HG03097 (cell line): Measurements from ENCODE around the gene ITPK1.
"Not testable (repeated sequence)": the region's sequence is repeated elsewhere in the genome, so short reads cannot be mapped to it uniquely, and the experiment has no call there.

Experiments used
- ATAC-seq: cut with Tn5 transposase; IDR thresholded peaks from one replicate; pipeline ENCODE4 v1.9.1; 2021; ENCODE audit not compliant: unreplicated experiment, low FRiP score

Gene ITPK1

GRCh38 chr14:93063393-93063792, 52.3 kb downstream of the ITPK1 start:
- ATAC-seq, result no peak

DNA sequence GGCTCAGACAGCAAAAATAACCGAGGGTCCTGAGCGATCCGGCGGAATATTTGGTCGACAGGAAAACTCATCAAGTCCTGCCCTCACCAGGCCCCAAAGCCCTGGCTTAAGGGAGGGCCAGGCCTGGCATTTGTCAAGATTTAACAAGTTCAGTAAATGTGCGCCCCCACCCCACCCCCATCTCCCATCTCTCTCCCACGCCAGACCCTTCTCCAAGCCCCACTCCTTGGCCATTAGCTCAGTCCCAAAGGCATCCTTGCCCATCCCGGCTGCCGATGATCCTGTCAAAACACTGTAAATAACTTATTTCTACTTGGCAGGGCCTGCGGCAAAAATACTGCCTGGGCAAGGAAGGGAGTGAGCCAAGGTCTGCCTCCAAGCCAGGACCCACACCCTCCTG, 52.8 kb downstream of the ITPK1 start:
- no peak for ATAC-seq

GRCh38 chr14:93062013-93062412, 53.7 kb downstream of the ITPK1 start:
- not testable (repeated sequence) for ATAC-seq

- no peak for ATAC-seq
Measured at GRCh38 chr14:93061380-93062012, 54.2 kb downstream of the ITPK1 start.

DNA sequence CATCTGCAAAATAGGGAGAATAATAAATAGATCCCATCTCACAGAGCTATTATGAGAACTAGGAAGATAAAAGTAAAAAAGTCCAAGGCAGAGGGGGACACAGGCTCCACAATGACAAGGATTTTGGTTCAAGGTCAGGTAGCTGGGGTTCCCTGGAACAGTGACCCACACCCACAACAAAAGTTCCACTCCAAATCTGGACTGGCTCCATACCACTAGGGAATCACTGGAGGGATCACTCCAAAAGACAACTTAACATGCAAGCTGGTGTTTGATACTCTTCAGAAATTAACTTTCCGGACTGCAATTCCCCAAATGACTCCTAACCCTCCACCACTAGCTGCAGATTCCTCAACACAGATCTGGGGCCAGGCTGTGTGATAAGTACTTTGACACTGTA, 54.9 kb downstream of the ITPK1 start:
- ATAC-seq, result no peak

- ATAC-seq, result no peak
Measured at GRCh38 chr14:93059917-93060545, 55.7 kb downstream of the ITPK1 start.

GRCh38 chr14:93059260-93059659, 56.5 kb downstream of the ITPK1 start:
- no peak for ATAC-seq

DNA sequence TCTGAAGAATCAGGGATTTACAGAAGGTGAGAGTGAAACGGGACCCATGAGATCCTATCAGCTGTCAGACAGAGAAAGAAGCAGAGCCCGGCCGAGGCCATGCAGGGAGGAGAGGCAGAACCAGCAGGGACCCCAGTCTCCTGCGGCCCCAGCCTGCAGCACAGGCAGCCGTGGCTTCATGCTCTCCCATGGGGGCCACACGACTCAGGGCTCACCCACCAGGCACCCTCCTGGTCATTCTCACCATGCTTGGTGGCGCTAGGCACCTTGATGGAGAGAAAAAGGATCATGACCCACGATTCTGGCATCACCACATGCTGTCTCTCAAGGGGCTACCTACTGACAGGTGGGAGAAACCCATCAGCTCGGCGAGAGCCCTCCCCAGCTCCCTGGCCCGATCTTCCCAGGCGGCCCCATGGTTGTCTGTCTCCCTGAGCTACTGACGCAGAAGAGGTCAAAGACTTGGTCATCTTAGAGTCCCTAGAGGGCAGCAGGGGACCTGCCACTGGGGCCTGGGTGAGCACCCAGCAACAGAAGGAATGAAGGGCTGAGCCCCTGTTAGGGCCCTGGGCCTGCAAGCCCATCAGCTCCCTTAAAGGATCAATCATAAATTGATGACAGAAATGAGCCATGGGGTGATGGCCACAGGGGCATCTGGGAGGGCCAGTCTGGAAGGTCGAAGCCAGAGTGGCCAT, 58.0 kb downstream of the ITPK1 start:
- no peak for ATAC-seq

DNA sequence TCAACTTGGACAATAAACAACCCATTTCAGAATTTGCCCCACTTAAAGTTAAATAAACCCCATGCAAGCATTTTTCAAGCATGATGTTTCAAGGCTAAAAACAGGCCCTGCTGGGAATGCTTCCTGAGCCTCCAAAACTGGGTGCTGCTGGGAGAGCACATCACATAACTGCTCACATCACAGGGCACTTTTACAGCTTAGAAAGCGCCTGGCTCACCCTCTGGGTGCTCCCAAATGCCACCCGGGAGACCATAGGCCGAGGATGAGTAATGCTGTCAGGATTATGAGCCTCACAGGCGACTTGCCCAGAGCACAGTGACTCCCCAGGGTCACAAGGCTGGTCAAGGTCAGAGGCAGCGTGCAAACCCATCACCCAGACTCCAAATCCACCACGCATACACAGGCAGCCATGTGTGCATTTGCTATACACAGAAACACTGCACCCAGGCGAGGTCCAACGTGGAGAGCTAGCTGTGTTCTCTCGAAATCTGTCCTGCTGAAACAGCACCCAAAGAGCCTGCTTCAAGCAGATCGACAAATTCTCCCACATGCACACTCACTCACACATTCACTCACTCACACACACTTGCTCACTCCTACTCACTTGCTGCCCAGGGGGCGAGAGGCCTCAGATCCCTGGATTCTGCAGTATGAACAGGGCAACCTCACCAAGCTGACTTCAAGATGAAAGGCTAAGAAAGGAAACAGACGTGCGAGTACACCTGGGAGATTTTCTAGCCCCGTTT, 58.7 kb downstream of the ITPK1 start:
- ATAC-seq, result no peak

GRCh38 chr14:93056166-93056839, 59.4 kb downstream of the ITPK1 start:
- no peak for ATAC-seq

DNA sequence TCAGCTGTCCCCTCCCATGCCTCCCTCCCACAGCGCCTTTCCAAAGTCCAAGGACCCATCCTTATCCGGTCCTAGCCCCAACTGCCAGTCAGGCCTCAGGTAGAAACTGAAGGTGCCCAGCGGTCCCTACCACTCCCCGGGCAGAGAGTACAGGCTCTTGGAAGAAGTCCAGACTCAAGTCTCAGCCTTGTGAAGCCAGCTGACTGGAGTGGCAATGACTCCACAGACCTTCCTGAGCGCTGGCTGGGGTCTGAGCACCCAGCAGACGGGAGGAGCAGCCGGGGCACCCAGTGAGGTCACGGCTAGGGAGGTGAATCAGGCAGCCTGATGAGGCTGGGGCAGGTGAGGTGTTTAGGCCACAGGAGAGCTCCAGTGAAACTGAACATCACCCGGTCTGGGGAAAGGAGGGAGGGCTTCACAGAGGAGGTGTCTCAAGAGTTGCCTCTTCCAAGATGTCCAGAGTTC, 60.0 kb downstream of the ITPK1 start:
- ATAC-seq, result no peak

DNA sequence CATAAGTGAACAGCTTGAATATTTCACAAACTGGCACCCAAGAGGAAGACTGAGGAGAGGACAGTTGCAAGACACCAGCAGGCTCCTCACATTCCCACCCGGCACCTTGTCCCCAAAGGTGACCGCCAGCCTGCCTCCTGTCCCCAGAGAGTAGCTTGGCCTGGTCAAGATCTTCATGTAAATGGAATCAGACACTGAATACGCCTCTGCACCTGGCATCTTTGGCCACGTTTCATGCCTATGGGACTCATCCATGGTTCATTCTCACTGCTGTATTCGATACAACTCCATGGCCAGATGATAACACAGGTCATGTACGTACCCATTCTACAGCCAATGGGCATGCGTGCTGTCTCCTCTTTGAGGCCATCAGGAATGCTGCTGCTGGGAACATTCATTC, 60.8 kb downstream of the ITPK1 start:
- no peak for ATAC-seq

- ATAC-seq, result no peak
Measured at GRCh38 chr14:93054006-93054405, 61.7 kb downstream of the ITPK1 start.

DNA sequence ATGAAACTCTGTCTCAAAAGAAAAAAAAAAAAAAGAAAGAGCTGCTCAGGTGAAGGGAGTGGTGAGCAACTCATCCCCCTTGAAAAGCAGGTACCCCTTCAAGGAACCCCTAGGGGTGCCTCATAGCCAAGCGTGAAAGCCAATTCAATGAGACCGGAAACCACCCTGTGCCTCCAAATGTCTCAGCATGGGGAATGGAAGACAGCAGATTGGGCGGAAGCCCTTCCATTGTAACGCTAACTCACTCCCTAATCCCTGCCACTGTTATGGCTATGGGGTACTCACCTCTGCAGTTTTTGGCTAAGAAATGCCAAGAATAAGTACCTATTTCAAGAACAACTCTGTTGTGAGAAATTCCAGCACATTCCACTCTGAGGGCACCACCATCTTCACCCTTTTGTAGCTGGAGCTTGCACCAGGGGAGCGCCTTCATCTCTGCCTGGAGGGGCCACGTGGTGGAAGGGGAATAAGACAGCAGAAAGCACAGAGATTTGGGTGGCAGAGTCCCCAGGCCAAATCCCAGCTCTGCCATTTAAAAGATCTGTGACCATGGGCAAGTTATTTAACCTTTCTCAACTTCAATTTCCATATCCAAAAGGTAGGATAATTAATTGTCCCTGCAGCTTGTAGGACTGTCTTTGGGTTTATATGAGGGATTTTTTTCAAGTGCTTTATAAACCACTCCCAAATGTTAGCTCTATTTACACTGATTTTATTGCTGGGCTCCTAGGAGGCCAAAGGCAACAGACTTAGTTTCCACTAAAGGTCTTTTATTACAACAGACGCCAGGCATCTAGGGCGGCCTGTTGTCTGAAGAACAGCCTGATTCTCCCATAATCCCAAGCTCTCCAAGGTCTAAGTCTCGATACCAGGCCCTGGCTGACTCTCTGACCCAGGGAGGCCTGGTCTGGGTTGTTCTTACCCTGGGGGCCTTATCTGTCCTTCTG, 63.9 kb downstream of the ITPK1 start:
- no peak for ATAC-seq

DNA sequence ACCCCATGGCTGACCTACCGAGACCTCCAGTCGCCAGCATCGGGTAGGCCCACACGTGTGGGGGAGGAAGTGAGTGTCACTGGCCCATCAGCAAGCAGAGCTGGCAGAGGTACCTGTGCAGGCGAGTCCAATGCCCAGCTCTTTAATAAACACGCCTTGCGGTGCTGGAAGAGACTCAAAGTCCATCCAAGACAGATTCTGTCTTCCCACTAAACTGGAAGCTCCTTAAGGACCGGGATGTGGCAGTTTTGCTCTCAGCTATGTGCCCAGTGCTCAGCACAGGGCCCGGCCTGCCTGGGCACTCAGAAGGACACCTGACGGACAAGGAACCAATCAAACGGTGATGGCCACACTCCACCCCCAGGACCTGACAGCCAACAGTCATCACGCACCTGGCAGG, 65.0 kb downstream of the ITPK1 start:
- no peak for ATAC-seq

DNA sequence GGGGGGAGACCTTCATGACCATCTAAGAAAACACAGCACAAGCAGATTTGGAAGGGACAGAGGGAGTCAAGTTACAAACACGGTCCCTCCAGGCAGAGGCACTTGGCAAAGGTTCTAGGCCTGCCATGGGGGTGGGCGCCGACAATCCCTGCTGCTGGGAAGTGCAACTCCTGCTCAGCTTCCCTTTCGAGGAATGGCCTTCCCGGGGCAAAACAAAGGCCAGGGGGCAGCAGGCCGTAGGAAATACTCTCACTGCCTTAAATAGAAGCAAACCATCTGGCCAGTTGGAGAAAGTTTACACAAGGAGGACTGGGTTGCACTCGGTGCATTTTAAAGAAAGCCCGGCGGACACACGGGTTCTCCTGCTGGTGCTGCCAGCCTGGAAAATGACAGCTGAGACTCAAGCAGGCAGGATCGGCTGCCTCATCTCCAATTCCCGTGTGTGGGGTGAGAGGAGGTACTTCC, 65.8 kb downstream of the ITPK1 start:
- no peak for ATAC-seq

- no peak for ATAC-seq
Measured at GRCh38 chr14:93049315-93049714, 66.4 kb downstream of the ITPK1 start.

DNA sequence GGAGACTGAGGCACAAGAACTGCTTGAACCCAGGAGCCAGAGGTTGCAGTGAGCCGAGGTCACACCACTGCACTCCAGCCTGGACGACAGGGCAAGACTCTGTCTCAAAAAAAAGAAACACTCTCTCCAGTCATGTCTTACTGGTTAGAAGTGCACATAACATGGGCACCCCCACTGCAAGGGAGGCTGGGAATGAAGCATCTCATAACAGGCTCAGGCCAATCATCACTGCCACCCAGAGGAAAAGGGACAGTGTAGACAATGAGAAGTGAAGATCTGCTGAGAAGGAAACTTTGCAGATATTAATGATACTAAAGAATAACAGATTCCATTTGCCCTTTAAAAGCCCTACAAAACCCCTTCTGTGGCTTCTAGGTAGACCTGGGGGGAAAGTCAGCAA, 66.9 kb downstream of the ITPK1 start:
- no peak for ATAC-seq

DNA sequence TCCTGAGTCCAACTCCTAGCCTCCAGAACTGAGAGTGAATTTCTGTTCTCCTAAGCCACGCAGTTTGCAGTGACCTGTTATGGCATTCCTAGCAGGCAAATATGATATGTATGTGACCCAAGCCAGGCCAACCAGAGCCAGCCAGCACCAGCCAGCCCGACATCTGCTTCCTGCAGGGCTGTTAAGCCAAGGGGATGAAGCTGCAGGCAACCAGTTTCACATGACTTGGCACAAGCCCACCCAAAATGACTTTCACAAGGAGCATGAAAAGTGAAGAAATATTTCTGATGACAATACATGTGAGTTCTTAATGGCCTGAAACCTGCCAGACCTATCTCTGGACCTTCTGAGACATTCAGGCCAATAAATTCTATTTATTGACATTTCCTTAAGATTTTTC, 68.1 kb downstream of the ITPK1 start:
- ATAC-seq, result no peak

DNA sequence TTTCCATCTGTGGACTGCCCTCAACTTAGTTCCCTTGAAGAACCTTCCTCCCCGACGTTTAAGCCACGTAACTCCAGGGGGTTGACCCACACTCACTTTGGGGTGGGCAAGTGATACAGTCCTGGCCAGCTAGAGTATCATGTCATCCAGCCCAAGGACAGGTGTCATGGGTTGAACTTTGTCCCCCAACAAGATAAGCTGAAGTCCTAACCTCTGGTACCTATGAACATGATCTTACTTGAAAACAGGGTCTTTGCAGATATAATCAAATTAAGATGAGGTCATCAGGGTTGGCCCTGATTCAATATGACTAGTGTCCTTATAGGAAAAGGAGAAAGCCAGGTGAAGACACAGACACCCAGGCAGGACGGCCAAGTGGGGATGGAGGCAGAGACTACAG, 68.6 kb downstream of the ITPK1 start:
- no peak for ATAC-seq
